Ascending aorta (tissue), 2 donors: ENCODE results near the gene AXIN1. TPM values are rescaled to one million over a fixed set of nuclear protein-coding genes. Genes with fewer than 3 reads are reported as not detected.
A peak's percentile ranks its signal among the peaks of the same experiment; 100 is the strongest.

Experiments used
- DNase-seq, 2 donors: peaks; one replicate each; pipeline ENCODE4 v3.0.0-alpha.2; 2019; ENCODE audit warnings: low spot score in 2 of 2
- H3K27ac ChIP-seq, 2 donors: fragments of 200-600 bp; sonication (generic); one replicate each; pipeline ENCODE4 v1.5.1; 2016 to 2017; ENCODE audit warnings: mild to moderate bottlenecking in 1 of 2
- H3K27me3 ChIP-seq: fragments of 200-600 bp; sonication (generic); one replicate; pipeline ENCODE4 v1.5.1; 2017
- H3K36me3 ChIP-seq, 2 donors: fragments of 200-600 bp; sonication (generic); one replicate each; pipeline ENCODE4 v1.5.1; 2016
- H3K4me1 ChIP-seq, 2 donors: fragments of 200-600 bp; sonication (generic); one replicate each; pipeline ENCODE4 v1.5.1; 2016 to 2017; ENCODE audit warnings: mild to moderate bottlenecking in 1 of 2
- H3K4me3 ChIP-seq, 2 donors: fragments of 200-600 bp; sonication (generic); one replicate each; pipeline ENCODE4 v1.5.1; 2016 to 2017; ENCODE audit warnings: mild to moderate bottlenecking in 1 of 2
- H3K9me3 ChIP-seq, 2 donors: fragments of 200-600 bp; sonication (generic); one replicate each; pipeline ENCODE4 v1.5.1; 2016
- intact Hi-C: fragments of 100-400 bp; cut with DNase I; formaldehyde crosslinking; loops from one replicate; pipeline ENCODE4 v1.15.1; 2023
- total RNA-seq: library from RNA; depleted of rRNA; stranded (reverse); fragments of >200 nt; gene quantifications from one replicate; pipeline ENCODE4 v1.1.0, GENCODE V29; 2016
- TF ChIP-seq, protein P1 (sequence below), 3 experiments: fragments of 200-600 bp in 2 of 3; fragments of 450-650 bp in 1 of 3; sonication (generic) in 2 of 3; IDR thresholded peaks; one replicate each; pipeline ENCODE4 v1.5.1; 2016 to 2019; ENCODE audit warnings: antibody characterized with exemption in 3 of 3, mild to moderate bottlenecking in 1 of 3, moderate library complexity in 1 of 3

The AXIN1 gene
- total RNA-seq, 1 donor from 2014 or later = 27.6 TPM

- Histone ChIP-seq H3K27me3 (no peaks in the 10 kb centered on the region), H3K27ac (no peak overlapping the region), H3K4me3 (no peak overlapping the region), H3K9me3 (no peaks in the 10 kb centered on the region), H3K36me3 (peaks cover 59 to 62% of the 10 kb centered on the region in 2 donors), H3K4me1 (peaks cover 8 to 12% of the 10 kb centered on the region in 2 donors)
- DNase-seq = no peak
- intact Hi-C loops = no loop called here
- TF ChIP-seq, protein P1, sequence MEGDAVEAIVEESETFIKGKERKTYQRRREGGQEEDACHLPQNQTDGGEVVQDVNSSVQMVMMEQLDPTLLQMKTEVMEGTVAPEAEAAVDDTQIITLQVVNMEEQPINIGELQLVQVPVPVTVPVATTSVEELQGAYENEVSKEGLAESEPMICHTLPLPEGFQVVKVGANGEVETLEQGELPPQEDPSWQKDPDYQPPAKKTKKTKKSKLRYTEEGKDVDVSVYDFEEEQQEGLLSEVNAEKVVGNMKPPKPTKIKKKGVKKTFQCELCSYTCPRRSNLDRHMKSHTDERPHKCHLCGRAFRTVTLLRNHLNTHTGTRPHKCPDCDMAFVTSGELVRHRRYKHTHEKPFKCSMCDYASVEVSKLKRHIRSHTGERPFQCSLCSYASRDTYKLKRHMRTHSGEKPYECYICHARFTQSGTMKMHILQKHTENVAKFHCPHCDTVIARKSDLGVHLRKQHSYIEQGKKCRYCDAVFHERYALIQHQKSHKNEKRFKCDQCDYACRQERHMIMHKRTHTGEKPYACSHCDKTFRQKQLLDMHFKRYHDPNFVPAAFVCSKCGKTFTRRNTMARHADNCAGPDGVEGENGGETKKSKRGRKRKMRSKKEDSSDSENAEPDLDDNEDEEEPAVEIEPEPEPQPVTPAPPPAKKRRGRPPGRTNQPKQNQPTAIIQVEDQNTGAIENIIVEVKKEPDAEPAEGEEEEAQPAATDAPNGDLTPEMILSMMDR (IDR thresholded peaks at IDR 0.05) = no peak
Measured at GRCh38 chr16:373020-373598, 20.6 kb upstream of the AXIN1 start.

DNA sequence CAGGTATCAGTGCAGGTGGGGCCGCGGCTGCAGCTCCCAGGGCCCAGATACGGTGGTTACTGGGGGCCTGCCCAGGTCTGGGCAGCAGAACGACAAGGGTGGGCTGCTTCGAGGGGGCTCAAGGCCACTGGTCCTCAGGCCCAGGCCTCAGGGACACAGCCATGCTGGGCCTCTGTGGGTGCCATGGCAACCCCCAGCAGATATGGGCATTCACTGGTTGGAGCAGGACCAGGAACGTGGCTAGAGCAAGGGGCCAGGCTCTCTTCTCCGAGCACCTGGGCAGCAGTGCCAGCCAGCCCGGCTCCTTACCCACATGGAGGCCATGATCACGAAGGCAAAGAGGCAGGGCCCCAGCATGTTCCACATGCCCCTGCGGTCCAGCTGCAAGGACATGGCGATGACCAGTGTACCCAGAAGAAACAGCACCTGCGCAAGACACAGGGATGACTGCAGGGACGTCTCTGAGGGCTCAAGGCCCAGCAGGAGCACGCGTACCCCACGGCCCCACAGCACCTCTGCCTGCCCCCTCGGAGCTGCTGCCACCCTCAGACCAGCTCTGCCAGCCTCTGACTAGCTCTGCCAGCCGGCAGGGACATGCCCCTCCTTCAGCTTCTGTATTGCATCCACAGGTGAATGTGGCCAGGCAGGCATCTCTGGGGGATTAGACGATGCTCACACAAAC, 19.9 kb upstream of the AXIN1 start:
- H3K4me1 ChIP-seq = peaks cover 8 to 12% of the 10 kb centered on the region in 2 donors
- H3K36me3 ChIP-seq = peaks cover 63 to 68% of the 10 kb centered on the region in 2 donors
- no peak overlapping the region for H3K27ac ChIP-seq
- no peaks in the 10 kb centered on the region for H3K9me3 ChIP-seq
- no peak overlapping the region for H3K4me3 ChIP-seq
- H3K27me3 ChIP-seq = no peaks in the 10 kb centered on the region
- TF ChIP-seq, protein P1 (IDR thresholded peaks at IDR 0.05) = no peak
- intact Hi-C loops = no loop called here
- DNase-seq = no peak

DNA sequence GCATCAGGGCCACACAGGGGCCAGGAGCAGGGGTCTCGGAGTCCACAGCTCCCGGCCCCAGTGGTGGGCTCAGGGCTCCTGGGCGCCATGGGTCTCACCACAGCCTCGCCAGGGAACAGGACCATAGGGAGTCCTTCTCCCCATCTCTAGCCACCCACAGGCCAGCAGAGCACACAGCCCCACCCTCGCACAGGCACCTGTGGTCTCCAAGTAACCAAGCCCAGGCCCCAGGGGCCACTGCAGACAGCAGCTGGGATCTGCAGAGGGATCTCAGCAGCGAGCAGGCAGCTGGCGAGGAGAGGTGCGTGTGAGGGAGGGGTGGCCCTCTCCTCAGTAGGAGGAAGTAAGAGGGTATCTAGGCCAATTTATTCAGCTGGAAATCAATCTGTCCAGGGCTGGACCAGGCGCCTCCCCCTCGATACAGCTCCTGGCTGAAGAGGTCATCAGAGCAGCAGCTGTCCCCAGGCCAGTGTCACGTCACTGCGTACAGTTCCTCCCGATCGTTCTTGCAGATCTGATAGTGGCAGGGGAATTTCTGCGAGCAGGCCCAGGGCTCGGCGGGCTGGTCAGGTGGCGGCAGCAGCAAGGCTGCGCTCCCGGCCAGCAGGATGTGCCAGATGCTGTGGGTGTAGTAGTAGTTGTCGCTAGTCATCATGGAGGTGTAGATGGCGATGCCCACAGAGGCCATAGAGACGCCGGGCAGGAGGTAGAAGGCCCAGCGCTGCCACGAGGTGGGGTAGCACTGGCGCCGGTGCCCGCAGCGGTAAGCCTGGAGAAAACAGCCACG, 19.2 kb upstream of the AXIN1 start:
- Histone ChIP-seq H3K36me3 (peaks cover 63 to 66% of the 10 kb centered on the region in 2 donors), H3K4me1 (peaks cover 8 to 12% of the 10 kb centered on the region in 2 donors), H3K9me3 (no peaks in the 10 kb centered on the region), H3K4me3 (no peak overlapping the region), H3K27me3 (no peaks in the 10 kb centered on the region), H3K27ac (no peak overlapping the region)
- intact Hi-C loops = no loop called here
- no peak for DNase-seq
- TF ChIP-seq, protein P1 (IDR thresholded peaks at IDR 0.05) = no peak

DNA sequence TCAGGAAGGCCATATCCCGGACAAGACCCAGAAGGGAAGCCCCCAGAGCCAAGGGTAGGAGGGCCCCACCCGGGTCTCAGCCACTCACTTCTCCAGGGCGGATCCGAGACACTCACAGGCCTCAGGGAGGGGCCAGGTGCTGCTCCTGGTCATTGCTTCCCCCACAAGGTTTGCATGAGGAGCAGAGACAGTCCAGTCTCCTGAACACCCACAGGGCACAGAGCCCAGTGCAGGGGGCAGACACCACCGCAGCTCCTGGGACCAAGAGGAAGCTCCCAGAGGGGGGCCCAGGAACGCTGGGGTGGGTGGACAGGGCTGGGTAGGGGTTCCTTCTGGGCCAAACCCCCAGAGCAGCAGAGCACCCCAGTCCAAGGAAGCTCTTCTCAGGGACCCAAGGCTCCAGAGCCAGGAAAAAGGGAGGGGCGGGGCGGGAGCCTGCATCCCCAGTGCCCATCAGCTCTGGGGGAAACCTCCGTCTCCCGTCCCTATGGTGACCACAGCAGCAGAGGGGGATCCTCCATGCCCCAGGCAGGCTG, 18.5 kb upstream of the AXIN1 start:
- intact Hi-C loops = loop anchor here (1.0 kb wide), 3 partner anchors 11 to 156 kb away; partner anchors contain the start of gene CAPN15
- H3K27me3 ChIP-seq = no peaks in the 10 kb centered on the region
- H3K9me3 ChIP-seq = no peaks in the 10 kb centered on the region
- H3K4me1 ChIP-seq = peaks cover 8 to 12% of the 10 kb centered on the region in 2 donors
- H3K36me3 ChIP-seq = peaks cover 63 to 65% of the 10 kb centered on the region in 2 donors
- DNase-seq = no peak
- peak overlapping the region; percentile 36 to 59 for H3K27ac ChIP-seq
- H3K4me3 ChIP-seq = peak overlapping the region in 1 of 2 donors; percentile 70
- TF ChIP-seq, protein P1 (IDR thresholded peaks at IDR 0.05) = no peak

GRCh38 chr16:370443-370842, 17.9 kb upstream of the AXIN1 start, which contains the start of gene MRPL28:
MRPL28 (minus strand) TSS chr16:370538; CDS start chr16:370218, 320 bp downstream.
- intact Hi-C loops = loop anchor here (1.0 kb wide), 3 partner anchors 12 to 157 kb away; partner anchors contain the start of gene CAPN15
- H3K4me3 ChIP-seq = peak within 1 kb of the TSS; percentile 53 to 70
- H3K27me3 ChIP-seq = no peaks in the 10 kb centered on the region
- H3K36me3 ChIP-seq = peaks cover 60 to 61% of the 10 kb centered on the region in 2 donors
- DNase-seq = peak; percentile 78 to 98
- no peaks in the 10 kb centered on the region for H3K9me3 ChIP-seq
- H3K27ac ChIP-seq = peak within 1 kb of the TSS; percentile 36 to 59
- H3K4me1 ChIP-seq = peaks cover 8 to 12% of the 10 kb centered on the region in 2 donors
- TF ChIP-seq, protein P1 (IDR thresholded peaks at IDR 0.05) = no peak
